Stimulated activated CD4-positive, alpha-beta T cell treated with anti-CD3 and anti-CD28 coated beads, Interleukin-12 subunit alpha, Interleukin-12 subunit beta, amount 100 ng/mL, for 24 hours (primary cell): ENCODE measurements around the gene PSMA2.

Source experiments
- DNase-seq, 2 experiments: peaks; one replicate each; pipeline ENCODE4 v3.0.0-alpha.2; 2020; ENCODE audit warnings: low read depth in 2 of 2

PSMA2 gene

DNA sequence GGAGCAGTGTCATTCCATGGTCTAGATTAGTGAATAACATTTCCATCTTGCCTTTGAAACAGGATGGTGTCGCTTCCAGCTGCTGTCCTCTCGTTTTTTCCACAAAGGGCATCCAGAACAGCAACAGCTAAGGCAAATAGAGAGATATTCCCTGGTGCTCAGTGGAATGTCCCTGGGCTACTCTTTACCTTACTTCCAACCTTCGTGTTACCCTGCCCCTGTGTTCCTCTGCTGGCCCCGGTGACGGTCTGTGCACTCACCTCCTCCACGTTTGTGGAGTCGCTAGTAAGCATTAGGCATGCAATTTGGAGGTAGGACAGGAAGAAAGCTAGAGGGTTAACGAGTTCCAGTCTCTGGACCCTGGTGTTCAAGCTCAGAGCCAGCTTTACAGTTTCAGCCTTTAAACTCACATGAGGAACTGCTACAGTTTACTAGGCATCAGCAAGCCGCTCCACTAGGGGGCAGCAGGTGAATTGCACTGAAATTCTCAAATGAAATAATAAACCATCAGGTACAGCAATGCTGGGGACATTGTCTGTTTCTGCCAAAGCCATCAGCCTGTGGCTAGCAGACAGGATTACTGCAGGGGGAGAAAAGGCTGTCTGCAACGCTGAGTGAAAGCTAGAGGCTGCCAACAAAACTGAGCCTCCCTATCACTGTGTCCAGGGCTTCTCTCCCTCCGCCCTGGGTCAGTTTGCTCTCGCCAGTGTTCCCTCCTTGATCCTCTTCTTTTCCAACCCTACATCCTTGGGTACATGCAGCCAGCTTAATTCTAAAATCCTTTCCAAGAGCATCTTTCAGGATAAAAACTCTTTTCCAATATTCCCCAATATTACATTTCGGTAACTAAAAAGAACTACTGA lies 9.2 kb upstream of the PSMA2 start:
- peak; percentile 52 to 75 for DNase-seq

DNA sequence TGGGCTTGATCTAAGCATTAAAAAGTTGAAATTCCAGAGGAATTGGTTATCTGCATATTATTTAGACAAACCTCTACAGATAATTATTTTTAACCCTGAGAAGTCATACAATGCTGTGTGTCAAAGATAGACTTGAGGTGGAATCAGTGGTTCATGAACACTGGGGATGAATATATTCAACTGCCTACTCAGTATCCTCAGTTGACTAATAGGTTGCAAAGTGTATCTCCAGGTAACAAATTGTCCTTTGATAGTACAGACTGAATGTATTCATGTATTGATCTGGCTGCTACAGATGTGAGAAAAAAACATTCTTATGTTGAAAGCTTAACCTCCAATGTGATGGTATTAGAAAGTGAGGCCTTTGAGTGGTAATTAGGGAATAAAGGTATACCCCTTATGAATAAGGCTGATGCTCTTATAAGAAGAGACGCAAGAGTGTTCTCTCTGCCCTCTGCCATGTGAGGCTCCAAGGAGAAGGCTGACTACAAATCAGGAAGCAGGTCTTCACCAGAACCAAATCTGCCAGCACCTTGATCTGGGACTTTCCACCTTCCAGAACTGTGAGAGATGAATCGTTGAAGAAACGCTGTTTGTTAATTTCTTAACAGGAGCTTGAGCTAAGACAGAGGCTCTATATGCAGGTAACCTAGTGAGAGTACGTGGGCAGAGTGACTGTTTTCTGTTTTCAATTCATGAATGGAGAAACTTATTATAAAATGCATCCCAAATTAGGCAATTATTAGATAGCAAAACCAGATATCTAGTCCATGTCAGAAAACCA lies 7.7 kb upstream of the PSMA2 start:
- no peak for DNase-seq

DNA sequence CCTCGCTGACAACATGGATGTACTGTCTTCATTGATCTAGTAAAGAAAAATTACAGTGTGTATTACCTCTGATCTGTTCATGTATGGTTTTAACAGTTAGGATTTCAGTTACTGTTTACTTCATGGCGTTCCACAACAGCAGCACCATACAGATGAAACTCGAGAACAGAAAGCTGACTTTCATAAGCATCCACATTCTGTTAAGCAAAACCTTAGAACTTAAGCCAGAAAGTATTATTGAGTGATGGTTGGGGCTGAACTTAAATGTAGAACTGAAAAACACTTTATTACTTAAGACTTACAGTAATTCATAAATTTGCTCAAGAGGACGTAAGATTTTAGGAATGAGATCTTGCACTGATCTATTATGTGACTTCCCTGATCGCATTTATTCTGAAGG lies 3.9 kb upstream of the PSMA2 start:
- no peak for DNase-seq

DNA sequence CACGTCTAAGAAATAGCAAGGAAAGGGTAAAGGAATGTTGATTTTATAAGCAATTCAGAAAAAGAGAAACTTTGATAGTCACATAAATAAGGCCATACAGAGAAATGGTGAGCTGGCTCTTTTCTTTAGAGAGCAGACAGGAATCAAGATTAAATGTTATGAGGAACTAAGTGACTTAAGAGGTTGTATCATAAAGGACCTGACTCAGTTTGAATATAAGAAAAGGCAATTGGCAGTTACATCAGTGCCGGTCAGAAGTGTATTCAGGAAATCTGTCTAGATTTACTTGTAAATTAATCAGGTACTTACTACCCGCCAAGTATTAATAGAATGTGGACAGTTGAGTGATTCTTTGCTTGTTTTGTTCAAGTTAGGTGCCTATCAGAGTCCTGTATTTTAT lies 2.3 kb upstream of the PSMA2 start:
- DNase-seq = no peak

DNA sequence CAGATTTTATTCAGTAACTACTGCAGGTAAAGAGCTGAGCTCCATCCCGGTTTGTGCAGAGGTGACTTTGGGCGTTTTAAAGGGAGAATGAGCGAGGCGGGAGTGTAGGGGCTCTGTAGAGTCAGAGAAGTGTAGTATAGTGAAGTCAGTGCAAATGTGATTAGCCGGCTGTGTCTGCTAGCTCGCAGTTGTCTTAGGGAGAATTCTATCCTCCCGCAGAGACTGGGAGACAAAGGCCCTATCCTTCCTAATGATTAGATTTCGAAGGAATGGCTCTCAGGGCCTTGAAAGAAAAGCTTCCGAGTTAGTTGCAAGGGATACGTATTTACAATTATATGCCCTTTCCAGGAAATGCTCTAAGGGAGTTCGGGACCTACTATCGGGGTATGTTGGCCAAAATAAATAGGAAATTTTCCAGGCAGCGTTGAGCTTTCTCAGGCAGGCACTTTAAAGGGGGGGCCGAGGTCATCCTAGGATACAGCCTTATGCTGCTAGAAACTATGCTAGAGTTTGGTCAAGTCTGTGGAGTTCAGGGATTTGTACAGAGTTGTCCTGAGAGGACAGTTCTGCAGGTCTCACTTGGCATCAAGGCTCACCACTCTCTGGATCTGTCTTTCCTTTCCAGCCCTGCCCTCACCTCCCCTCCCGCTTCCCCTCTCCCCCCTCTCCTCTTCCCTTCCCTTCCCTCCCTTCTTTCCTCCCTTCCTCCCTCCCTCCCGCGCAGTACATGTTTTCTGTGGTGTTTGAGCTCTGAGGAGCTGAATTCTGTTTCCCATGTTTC lies 1.0 kb upstream of the PSMA2 start:
- no peak for DNase-seq

DNA sequence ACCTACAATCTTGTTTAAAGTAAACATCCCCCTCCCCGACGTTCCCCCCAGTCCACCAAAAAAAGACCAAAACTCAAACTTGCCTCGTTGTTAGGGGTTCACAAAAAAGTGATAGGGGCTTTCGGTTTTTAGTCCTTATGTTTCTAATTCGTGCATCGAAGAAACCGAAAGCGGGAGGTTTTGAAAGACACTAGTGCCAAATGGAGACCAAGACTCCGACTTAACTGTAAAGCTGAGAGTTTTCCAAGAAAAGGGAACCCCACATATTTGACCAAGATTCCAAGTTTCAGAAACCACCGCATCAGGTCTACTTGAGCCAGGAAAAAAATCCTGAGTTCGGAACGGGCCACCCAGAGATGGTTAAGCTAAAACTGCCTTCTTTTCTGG lies 534 bp downstream of the PSMA2 start:
- DNase-seq = no peak

DNA sequence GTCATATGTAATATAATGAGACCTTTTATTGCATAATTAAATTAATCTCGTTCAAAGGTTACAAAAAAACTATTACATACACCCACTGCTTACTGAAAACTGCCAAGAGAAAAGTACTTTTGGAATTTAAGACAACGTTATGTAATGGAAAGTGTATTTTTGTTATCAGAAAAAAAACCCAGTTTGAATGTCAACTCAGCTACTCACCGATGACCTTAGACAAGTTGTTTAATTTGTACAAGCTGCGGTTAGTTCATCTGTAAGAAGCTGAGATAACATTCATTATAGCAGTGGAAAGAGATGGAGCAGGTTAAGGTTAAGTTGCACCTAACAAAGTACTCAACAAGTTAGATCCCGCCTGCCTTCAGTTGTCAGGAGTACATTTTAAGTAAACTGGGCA lies 1.1 kb downstream of the PSMA2 start:
- no peak for DNase-seq

DNA sequence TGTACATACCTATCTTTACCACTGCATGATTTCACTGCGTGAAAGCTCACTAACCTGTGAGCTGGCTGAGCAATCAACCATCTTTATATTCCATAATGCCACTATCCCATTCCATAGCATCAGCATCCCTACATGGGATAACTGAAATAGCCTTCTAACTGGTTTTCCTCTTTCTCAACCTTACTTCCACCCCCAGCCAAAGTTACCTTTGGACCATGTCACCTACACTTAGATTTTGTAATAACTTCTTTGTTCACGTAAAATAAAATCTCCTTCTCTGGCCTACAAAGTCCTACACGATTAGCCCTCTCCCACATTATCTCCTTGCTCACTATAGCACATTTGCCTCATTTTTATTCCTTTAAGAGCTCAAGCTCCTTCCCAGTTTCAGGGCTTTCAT lies 2.5 kb downstream of the PSMA2 start:
- no peak for DNase-seq

DNA sequence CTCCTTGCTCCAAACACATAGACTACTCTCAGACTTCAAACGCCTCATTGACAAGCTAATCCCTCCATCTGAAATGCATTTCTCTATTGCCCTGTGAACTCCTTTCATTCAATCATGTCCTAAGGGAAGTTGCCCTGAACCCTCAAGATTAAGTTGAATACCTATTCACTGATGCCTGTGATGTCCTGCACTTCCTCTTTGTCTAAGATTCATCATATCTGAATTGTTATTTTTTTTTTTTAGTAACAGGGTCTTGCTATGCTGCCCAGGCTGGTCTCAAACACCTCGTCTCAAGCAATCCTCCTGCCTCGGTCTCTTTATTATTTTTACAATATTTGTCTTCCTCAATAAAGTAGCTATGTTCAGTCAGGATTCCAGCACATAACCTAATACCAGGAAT lies 3.2 kb downstream of the PSMA2 start:
- DNase-seq = no peak

DNA sequence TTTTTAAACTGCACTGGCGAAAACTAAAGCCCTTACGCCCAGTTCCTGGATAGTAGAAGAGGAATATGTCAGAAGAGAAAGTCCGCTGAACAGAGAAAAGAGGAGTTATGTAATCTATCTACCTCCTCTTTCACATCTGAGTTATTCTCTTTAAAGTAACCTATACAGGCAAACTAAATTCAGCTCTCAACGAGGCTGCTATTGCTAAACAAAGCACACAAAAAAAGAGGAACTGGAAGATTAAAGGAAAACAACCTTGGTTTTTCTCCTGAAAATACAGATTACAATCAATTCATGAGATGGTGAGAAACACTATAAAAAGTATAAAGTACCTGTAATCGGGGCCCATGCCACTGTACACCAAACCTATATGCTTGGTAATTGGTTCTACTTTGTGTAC lies 5.8 kb downstream of the PSMA2 start:
- DNase-seq = no peak

DNA sequence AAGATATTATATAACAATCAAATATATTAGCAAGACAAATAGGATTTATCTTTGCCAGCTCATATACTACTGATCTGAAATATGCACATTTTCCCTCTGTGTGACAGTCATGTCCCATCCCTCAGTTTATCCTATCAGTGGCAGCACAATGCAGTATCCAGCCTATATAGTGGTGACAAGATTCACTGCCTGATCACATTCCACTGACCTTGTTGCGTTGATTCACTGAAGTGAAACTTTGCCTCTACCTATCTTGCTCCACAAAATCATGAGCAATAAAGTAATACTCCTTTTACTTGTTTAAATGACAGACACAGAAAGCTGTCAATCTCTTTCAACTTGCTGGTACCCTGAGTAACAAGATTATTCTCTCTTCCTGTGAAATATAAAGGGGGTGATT lies 6.3 kb downstream of the PSMA2 start:
- DNase-seq = no peak

DNA sequence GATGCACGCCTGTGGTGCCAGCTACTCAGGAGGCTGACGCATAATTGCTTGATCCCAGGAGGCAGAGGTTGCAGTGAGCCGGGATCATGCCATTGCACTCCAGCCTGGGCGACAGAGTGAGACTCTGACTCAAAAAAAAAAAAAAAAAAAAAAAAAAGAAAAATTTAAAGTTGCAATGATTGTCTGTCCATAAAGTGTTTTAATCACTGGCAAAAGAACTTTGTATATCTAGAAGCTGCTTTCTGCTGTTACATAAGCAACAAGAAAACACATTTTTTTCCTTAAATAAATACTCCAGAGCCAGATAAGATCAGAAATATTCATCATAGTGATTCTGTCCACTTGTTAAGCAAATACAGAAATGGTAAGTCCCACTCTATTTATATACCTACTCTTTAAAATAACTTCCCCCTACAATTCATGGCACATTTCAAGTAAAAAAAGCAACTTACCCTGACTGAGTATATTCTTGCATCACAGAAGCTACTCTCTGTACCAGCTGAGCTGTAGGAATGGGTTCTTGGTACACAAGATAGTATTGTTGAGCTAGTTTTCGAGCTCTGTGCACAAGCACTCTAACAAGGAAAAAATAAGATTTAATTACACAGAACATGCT lies 7.6 kb downstream of the PSMA2 start:
- no peak for DNase-seq

DNA sequence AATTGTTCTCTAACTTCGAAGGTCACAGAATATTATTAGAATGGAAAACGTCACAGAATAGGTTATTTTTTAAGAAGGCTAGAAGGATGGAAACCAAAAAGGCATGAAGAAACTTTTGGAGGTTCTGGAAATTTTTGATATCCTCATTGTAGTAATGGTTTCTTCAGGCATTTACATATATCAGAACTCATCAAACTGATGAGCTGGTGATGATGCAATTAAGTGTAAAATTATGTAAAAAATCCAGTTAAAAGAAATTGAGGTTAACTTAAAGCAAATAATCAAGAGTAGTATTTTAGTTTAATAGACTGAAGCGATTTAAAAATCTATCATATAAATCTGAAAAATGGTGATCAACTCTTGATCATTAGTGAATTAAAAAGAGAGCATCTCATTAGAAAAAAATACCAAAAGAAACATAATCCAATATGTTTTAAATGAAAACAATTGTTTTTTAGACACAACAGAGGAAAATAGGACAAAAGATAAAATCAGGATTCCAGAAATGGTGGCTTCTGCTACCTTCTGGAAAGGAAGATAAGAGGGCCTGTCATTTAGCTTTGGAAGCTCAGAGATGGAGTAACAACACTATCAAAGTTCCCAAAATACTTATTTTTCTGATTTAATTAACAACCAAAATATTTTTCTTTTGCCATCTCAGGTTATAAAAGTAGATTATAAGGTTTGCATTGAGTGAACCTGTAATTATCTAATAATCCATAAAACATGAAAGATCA lies 9.8 kb downstream of the PSMA2 start:
- DNase-seq = no peak

DNA sequence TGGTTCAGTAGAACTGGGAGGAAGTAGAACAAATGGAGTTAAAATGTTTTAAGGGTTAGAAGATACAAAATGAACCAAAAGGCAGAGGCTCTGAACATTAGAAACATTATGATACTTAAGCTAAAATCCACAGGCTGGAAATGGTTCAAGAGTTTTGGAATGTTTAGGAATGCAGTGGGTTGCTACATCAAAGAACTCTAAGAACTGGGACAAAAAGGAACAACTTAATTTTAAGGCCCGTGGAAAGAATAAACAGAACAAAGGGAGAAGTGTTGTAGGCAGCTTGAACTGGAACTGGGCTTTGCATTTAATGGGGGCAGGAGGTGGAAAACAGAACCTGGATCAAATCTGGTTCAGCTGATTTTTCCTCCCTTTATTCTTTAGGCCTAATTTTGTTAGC lies 16.6 kb downstream of the PSMA2 start:
- DNase-seq = no peak

DNA sequence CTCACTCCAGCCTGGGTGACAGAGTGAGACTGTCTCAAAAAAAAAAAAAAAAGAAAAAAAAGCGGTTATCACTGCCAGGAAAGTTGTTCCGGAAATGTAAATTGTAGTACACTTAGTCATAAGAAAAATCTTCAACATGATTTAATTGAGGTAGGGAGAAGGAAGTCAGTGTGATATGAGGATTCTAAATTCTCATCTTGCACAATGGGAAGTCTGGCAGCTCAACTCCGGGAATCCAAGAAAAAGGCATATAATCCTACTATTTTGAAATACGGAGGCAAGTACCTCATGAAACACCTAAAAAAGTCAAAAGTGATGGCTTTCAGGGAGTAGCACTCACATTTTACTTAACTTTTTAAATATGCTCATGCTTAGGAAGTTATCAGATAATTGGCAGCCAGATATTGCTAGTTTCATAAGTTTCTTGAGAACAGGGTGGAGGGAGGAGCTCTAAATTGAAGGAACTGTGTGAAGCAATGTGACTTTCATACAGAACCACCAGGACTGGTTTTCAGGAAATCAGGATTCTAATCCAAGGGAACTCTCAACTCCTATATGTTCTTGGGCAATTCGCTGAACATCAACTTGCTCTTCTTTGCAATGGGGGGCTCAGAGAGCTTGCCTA lies 17.4 kb downstream of the PSMA2 start:
- no peak for DNase-seq

DNA sequence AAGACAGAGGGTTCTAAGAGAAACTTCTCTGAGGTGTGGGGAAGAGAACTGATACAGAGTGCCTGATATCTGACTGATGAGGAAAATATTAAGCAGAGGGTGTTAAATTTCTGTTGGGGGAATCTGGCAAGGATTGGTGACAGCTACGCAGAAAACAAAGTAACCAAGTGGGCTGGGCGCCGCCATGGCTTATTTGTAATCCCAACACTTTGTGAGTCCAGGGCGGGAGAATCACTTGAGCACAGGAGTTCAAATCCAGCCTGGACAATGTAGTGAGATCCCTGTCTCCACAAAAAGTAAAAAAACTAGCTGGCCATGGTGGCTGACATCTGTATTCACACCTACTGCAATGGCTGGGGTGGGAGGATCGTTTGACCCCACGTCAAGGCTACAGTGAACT lies 18.0 kb downstream of the PSMA2 start:
- DNase-seq = no peak

DNA sequence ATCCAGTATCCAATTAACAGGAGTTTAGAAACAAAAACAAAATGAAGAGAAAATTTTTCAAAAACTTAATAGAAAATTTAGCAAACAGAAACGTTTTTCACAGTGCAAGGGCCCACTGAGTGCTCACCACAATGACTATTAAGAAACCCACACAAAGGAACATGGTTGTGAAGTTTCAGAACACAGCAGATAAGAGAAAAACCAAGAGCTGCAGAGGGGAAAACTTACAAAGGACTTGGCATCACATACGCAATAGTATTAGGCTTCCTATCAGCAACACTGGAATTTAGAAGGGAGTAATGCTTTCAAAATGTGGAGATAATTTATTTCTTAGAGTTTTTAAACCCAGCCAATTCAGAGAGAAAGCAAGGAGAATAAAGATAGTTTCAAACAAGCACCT lies 18.4 kb downstream of the PSMA2 start:
- DNase-seq = no peak

DNA sequence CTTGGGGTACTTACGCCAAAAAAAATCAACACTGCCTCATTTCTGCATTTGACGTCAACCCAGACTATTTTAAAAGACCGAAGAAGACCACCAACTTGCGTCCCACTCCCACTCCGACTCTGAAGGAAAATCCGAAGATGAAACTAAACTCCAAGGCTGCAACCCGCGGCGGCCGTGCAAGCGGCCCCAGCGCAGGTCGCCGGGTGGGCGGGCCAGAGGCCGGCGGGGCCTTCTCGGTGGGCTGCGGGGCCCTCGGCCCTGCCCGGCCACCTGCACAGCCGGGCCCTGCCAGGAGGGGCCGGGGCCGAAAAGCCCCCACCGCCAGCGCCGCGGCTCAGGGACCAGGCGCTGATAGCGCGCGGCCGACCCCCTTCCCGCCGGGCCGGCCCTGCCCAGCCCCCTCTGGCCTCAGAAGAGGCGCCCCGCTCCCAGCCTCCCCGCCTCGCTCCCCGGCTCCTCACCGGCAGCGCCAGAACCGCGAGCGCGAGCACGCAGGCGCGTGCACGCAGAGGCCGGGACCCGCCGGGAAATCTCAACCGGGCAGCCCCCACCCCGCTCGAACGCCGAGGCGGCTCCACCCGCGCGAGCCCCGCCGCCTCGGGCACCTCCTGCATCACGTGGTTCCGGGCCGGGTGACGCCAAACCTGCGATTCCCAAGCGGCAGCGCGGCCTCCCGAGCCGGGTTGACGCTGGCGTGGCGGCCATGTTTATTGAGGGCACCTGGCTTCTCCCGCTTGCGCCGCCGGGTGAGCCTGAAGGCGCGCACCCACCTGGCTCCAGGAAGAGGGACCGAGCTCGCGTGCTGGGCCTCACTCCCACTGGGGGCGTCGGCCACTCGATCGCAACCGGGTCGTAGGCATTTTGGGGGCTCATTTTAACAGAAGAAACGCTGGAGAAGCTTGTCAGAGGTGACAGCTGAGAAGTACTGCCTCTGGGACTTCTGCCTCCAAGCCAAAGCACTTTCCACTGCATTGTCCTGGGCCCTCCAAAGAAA lies 20.2 kb downstream of the PSMA2 start, which contains the start of gene C7orf25:
Gene C7orf25, minus strand, starts transcription at position 617 of the 994 bp plus-strand sequence. CDS start 1,170 bp downstream, outside the sequence.
- DNase-seq = peak; percentile 92 to 93

DNA sequence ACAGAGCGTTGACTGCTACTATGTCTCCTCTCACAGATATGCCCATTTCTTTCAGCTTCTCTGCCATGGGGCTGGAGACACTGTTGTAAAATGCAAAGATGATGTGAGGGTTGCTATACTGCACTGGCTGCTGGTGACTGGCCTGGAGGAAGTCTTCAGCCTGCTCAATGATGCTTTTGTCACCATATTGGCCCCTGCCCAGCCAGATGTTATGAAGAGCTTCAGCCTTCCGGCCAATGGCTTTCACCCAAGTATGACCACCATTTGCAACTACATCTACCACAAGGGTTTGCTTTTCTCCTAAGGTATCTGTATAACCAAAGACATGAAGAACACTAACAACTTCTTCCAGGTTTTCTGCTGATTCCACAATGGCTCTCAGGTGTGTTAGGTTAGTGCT lies 21.7 kb downstream of the PSMA2 start:
- no peak for DNase-seq
